Panc1 (cell line): ENCODE data around the gene PPP1R12A.

Source experiments
- CTCF ChIP-seq: fragments of 450-650 bp; IDR thresholded peaks from 2 replicates; pipeline ENCODE4 v1.5.1; 2017; ENCODE audit warnings: mild to moderate bottlenecking
- POLR2AphosphoS5 ChIP-seq: IDR thresholded peaks from 2 replicates; pipeline ENCODE4 v1.6.1; 2012; ENCODE audit warnings: mild to moderate bottlenecking, low read depth, low read length, moderate library complexity
- REST ChIP-seq, 2 experiments: IDR thresholded peaks; 2 replicates each; pipeline ENCODE4 v1.6.1; 2011 to 2012; ENCODE audit warnings: low read depth in 2 of 2, control low read depth in 1 of 2, low read length in 1 of 2, mild to moderate bottlenecking in 1 of 2, moderate library complexity in 1 of 2; ENCODE audit not compliant: insufficient read depth in 1 of 2
- SIN3A ChIP-seq: IDR thresholded peaks from 2 replicates; pipeline ENCODE4 v1.6.1; 2012; ENCODE audit warnings: low read depth, mild to moderate bottlenecking, low read length, moderate library complexity, borderline replicate concordance; ENCODE audit not compliant: insufficient read depth
- TCF7L2 ChIP-seq: IDR thresholded peaks from 2 replicates; pipeline ENCODE4 v1.6.1; 2011; ENCODE audit warnings: mild to moderate bottlenecking, low read depth, low read length, inconsistent platforms

DNA sequence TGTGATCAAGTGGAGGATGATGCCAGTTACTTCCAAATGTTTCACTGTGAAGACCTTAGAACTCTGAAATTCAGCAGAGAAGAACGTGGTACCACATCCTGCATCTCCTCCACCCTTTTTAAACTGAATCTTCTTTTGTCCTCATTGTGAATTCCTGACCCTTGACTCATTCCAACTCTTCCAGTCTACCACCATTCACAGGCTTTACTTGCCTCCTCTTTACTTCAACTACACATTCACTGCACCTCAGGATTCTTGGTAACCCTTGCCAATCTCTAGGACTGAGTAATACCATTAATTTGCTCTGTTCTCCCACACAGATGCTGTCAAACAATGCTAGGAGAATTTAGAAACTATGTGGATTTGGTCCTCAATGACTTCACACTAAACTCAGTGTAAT is 37.3 kb downstream of the PPP1R12A start:
- no peak for TF ChIP-seq CTCF
- no peak for TF ChIP-seq REST (IDR thresholded peaks at IDR 0.05; ENCODE audit: insufficient read depth in 1 of 2, low read depth in 2 of 2, low read length in 1 of 2)
- TF ChIP-seq POLR2AphosphoS5 = no peak
- no peak for TF ChIP-seq SIN3A
- no peak for TF ChIP-seq TCF7L2
